Prostate gland (tissue), 2 donors: ENCODE results near the gene CNPPD1.

Source experiments
- CTCF ChIP-seq, 4 experiments: fragments of 200-600 bp in 2 of 4; fragments of 450-650 bp in 2 of 4; sonication (generic) in 2 of 4; IDR thresholded peaks; 1 replicate in 3 of 4; 2 replicates in 1 of 4; pipeline ENCODE4 v1.5.1; 2016 to 2019; ENCODE audit warnings: antibody characterized with exemption in 4 of 4, mild to moderate bottlenecking in 2 of 4, moderate library complexity in 2 of 4
- POLR2A ChIP-seq: fragments of 450-650 bp; IDR thresholded peaks from one replicate; pipeline ENCODE4 v1.6.1; 2016; ENCODE audit warnings: antibody characterized with exemption, mild to moderate bottlenecking
- POLR2AphosphoS5 ChIP-seq: sonication (generic); formaldehyde crosslinking; IDR thresholded peaks from one replicate; pipeline ENCODE4 v1.6.1; 2017; ENCODE audit warnings: antibody characterized with exemption

GRCh38 chr2:219210886-219211362, 34.2 kb upstream of the CNPPD1 start:
- no peak for TF ChIP-seq CTCF (IDR thresholded peaks at IDR 0.05)
- no peak for TF ChIP-seq POLR2A
- TF ChIP-seq POLR2AphosphoS5: no peak
